ENCODE data around the gene MAP3K20. TPM values are rescaled to one million over a fixed set of nuclear protein-coding genes. Genes with fewer than 3 reads are reported as not detected.

Gene MAP3K20
- total RNA-seq: 10 to 100 TPM in 1 of 2 donors, 1 to 10 TPM in 1; 8.6 to 17.3 TPM

DNA sequence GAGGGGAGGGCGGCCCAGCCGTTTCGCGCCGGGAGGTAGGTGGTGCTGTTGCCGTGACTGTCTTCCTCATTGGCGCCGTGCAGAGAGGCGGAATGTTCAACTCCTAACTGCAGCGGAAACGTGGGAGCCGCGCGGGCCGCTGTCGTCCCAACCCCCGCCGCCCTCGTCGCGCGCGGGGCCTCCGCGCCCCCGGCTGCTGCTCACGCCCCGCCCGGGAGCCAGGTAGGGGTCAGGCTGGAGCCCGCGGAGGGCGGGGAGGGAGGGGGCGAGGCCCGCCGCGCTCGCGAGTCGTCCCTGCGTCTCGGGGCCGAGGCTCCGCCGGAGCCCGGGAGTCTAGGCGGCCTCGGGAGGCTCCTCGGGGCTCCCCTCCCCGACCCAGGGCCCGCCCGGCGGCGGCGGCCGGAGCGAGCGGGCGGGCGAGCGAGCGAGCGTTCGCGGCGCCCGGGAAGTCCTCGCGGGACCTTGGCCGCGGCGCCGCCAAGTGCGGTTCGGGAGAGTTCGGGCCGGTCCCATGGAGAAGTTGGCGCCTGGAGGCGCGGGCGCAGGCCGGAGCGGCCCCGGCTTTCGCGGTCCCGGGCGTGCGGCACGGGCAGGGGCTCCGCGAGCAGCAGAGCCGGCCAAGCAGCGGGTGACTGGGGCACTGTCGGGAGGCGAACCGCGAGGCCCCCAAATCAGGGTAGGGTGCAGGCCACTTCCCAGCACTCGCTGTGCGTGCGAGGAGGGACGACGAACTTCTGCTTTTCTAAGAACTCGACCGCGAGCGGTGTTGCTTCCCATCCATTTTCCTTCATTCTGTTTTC lies at the start of gene MAP3K20:
Gene MAP3K20 (plus strand): TSS at position 66 of the 800 bp plus-strand sequence. CDS start 15,186 bp downstream, outside the sequence.

Measured in melanocyte of skin (primary cell).